Fibroblast of mammary gland (primary cell): Measurements from ENCODE around the gene CELF5.
A peak's percentile ranks its signal among the peaks of the same experiment; 100 is the strongest.

Experiments
- DNase-seq: peaks from one replicate; pipeline ENCODE4 v3.0.0-alpha.2; 2010; ENCODE audit warnings: low read depth
- H3K4me3 ChIP-seq: 2 replicates; pipeline ENCODE4 v1.5.1; 2011; ENCODE audit warnings: low read depth, mild to moderate bottlenecking, low read length, moderate library complexity; ENCODE audit not compliant: control insufficient read depth
- CTCF ChIP-seq: conservative IDR thresholded peaks from 2 replicates; pipeline ENCODE4 v1.5.1; 2011; ENCODE audit warnings: low read depth, low read length, inconsistent platforms; ENCODE audit not compliant: control insufficient read depth, insufficient read depth

CELF5 gene

GRCh38 chr19:3179739-3180293 is 44.6 kb upstream of the CELF5 start:
- no peak for DNase-seq
- no peak for TF ChIP-seq CTCF
- no peak overlapping the region for H3K4me3 ChIP-seq

GRCh38 chr19:3183721-3184641 is 40.5 kb upstream of the CELF5 start:
- no peak for TF ChIP-seq CTCF
- no peak overlapping the region for H3K4me3 ChIP-seq
- DNase-seq, result no peak

- no peak for DNase-seq
- no peak for TF ChIP-seq CTCF
- peak overlapping the region; percentile 60 for H3K4me3 ChIP-seq
Measured at GRCh38 chr19:3184847-3185460, 39.5 kb upstream of the CELF5 start.

GRCh38 chr19:3185461-3186159 is 38.9 kb upstream of the CELF5 start, which contains the start of gene NCLN:
Gene NCLN, plus strand, starts transcription at chr19:3185930. Its CDS starts 101 bp downstream, at chr19:3186031.
- DNase-seq, result peak; percentile 93
- no peak for TF ChIP-seq CTCF
- peak within 1 kb of the TSS; percentile 83 for H3K4me3 ChIP-seq

GRCh38 chr19:3186160-3186688 is 38.2 kb upstream of the CELF5 start:
- peak; percentile 14 for DNase-seq
- no peak for TF ChIP-seq CTCF

GRCh38 chr19:3186891-3187661 is 37.4 kb upstream of the CELF5 start:
- TF ChIP-seq CTCF, result no peak
- peak; percentile 28 for DNase-seq
- peak overlapping the region; percentile 83 for H3K4me3 ChIP-seq

More at GRCh38 chr19:3186160-3186688, 38.2 kb upstream of the CELF5 start:
- H3K4me3 ChIP-seq, result peak overlapping the region; percentile 83
